ENCODE results near the gene TARS3. TPM values are rescaled to one million over a fixed set of nuclear protein-coding genes. Genes with fewer than 3 reads are reported as not detected.

Gene TARS3
- total RNA-seq, 1 experiment from 2014 or later, result 14.1 TPM

GRCh38 chr15:101648356-101648755 is 75.9 kb downstream of the TARS3 start:
- H3K79me2 ChIP-seq (ENCODE audit: insufficient read depth, low read length), result peaks cover 3% of the 10 kb centered on the region; the same call in 1 of the 2 replicates
- Mint-ChIP-seq H3K36me3 (ENCODE audit: insufficient read depth in 1 of 3, low read depth in 3 of 3) (peaks cover 2 to 44% (median 34%) of the 10 kb centered on the region in 3 experiments; a peak in 5 of 7 replicates), H3K9me3 (no peaks in the 10 kb centered on the region), H3K4me3 (no peak overlapping the region), H3K4me1 (peaks cover 7 to 9% of the 10 kb centered on the region in 2 experiments), H3K27me3 (ENCODE audit: low read depth) (no peaks in the 10 kb centered on the region), H3K27ac (no peak overlapping the region)
- WGBS (ENCODE audit: extremely low coverage, insufficient read length, low lambda C conversion rate), result no CpG with 5 or more reads among the region's 6 CpGs
- no peak for TF ChIP-seq CTCF (conservative IDR thresholded peaks at IDR 0.05)
- H3K56ac ChIP-seq (ENCODE audit: insufficient read length, low read depth, low read length), result no peak overlapping the region
- H2BK20ac ChIP-seq (ENCODE audit: low read depth, low read length, poor library complexity, severe bottlenecking), result no peak overlapping the region
- no peak overlapping the region for H2BK15ac ChIP-seq (ENCODE audit: low read depth, low read length)
- no peak overlapping the region for H3K9ac ChIP-seq (ENCODE audit: extremely low read depth, insufficient read length, low read length)
- no peaks in the 10 kb centered on the region for H3K9me3 ChIP-seq (ENCODE audit: control insufficient read depth, low read depth, low read length)
- no peak overlapping the region for H3K14ac ChIP-seq (ENCODE audit: insufficient read depth, low read length)
- no peak overlapping the region for H2AFZ ChIP-seq (ENCODE audit: low read length)
- H3K4ac ChIP-seq (ENCODE audit: low read depth, low read length), result no peak overlapping the region
- H2BK12ac ChIP-seq (ENCODE audit: insufficient read length, low read depth, low read length), result no peak overlapping the region
- no peak overlapping the region for H2BK5ac ChIP-seq (ENCODE audit: insufficient read length, low read length)
- no peak overlapping the region for H3T11ph ChIP-seq (ENCODE audit: low read length)
- no peaks in the 10 kb centered on the region for H3K79me1 ChIP-seq (ENCODE audit: insufficient read depth, low read depth, low read length, poor library complexity, severe bottlenecking)
- no peak overlapping the region for H3K23ac ChIP-seq (ENCODE audit: insufficient read length, low read depth, low read length)
- H3K4me2 ChIP-seq (ENCODE audit: insufficient read depth, insufficient read length, low read length), result no peak overlapping the region
- H3K4me1 ChIP-seq (ENCODE audit: insufficient read depth, low read length), result no peaks in the 10 kb centered on the region
- no peaks in the 10 kb centered on the region for H3K27me3 ChIP-seq (ENCODE audit: insufficient read depth, low read length)
- peaks cover 3% of the 10 kb centered on the region for H3K23me2 ChIP-seq (ENCODE audit: insufficient read length, low read depth, low read length, poor library complexity, severe bottlenecking)
- no peaks in the 10 kb centered on the region for H4K20me1 ChIP-seq (ENCODE audit: control insufficient read depth, insufficient read depth, insufficient read length)
- DNase-seq, result no peak
- no peak overlapping the region for H3K18ac ChIP-seq (ENCODE audit: insufficient read length, low read depth, low read length)
- no peak overlapping the region for H4K91ac ChIP-seq (ENCODE audit: insufficient read length, low read depth, low read length)
- no peak overlapping the region for H2BK120ac ChIP-seq (ENCODE audit: low read depth, low read length, poor library complexity, severe bottlenecking)
- H4K5ac ChIP-seq (ENCODE audit: insufficient read length, low read depth, low read length), result no peak overlapping the region
- H4K8ac ChIP-seq (replicated peaks; ENCODE audit: insufficient read length, low read depth, low read length), result no peak overlapping the region
- no peak overlapping the region for H2AK5ac ChIP-seq (ENCODE audit: insufficient read length, low read length)
- no peak overlapping the region for H3K27ac ChIP-seq (ENCODE audit: insufficient read length, low read depth, low read length)
